IMR-90 (cell line): ENCODE results near the gene SOWAHC. TPM values are rescaled to one million over a fixed set of nuclear protein-coding genes. Genes with fewer than 3 reads are reported as not detected.

ENCODE experiments used
- ATAC-seq: fragments of 200-7000 bp; cut with Tn5 transposase; 2 replicates; pipeline ENCODE4 v1.9.1; 2020; ENCODE audit warnings: low read depth, mild to moderate bottlenecking, moderate library complexity
- BruUV-seq: library from RNA; stranded (reverse); fragments of 400-500 nt; replicated peaks from 2 replicates; lab custom pipeline; 2021; lab: Mats Ljungman, UMichigan
- CTCF ChIA-PET: fragments of 300-600 bp; formaldehyde crosslinking; extraction: SDS; loops from one replicate; lab custom pipeline; 2021; ENCODE audit warnings: antibody characterized with exemption; lab: Yijun Ruan, JAX
- POLR2A ChIA-PET: fragments of 300-600 bp; sonication (Branson Sonifier 250); formaldehyde crosslinking; loops from one replicate; lab custom pipeline; 2022; ENCODE audit warnings: antibody characterized with exemption; ENCODE audit not compliant: unreplicated experiment; lab: Charles Lee
- DNase-seq: peaks from one replicate; pipeline ENCODE4 v3.0.0; 2013
- H2AFZ ChIP-seq: replicated peaks from 2 replicates; pipeline ENCODE3; 2013; ENCODE audit warnings: low read length, mild to moderate bottlenecking; ENCODE audit not compliant: poor library complexity
- H2AK5ac ChIP-seq: 2 replicates; pipeline ENCODE4 v1.6.1; 2013; ENCODE audit warnings: low read depth, low read length, inconsistent platforms
- H2AK9ac ChIP-seq: replicated peaks from 2 replicates; pipeline ENCODE3; 2013; ENCODE audit warnings: mild to moderate bottlenecking, low read depth, low read length, moderate library complexity; ENCODE audit not compliant: poor library complexity
- H2BK120ac ChIP-seq: 2 replicates; pipeline ENCODE4 v1.6.1; 2013; ENCODE audit warnings: low read depth, low read length, inconsistent platforms
- H2BK15ac ChIP-seq: 3 replicates; pipeline ENCODE4 v1.6.1; 2013; ENCODE audit warnings: low read depth, low read length, inconsistent platforms
- H2BK20ac ChIP-seq: 2 replicates; pipeline ENCODE4 v1.6.1; 2013; ENCODE audit warnings: low read depth, mild to moderate bottlenecking, inconsistent platforms, low read length, moderate library complexity
- H2BK5ac ChIP-seq: 2 replicates; pipeline ENCODE4 v1.6.1; 2013; ENCODE audit warnings: mild to moderate bottlenecking, low read depth, low read length, inconsistent platforms; ENCODE audit not compliant: poor library complexity, severe bottlenecking
- H3K14ac ChIP-seq: replicated peaks from 2 replicates; pipeline ENCODE4 v1.6.1; 2013; ENCODE audit warnings: low read depth, low read length, inconsistent platforms
- H3K18ac ChIP-seq: 2 replicates; pipeline ENCODE4 v1.6.1; 2013; ENCODE audit warnings: low read depth, low read length, control low read depth
- H3K23ac ChIP-seq: 2 replicates; pipeline ENCODE4 v1.6.1; 2013; ENCODE audit warnings: low read depth, low read length, inconsistent platforms
- H3K27ac ChIP-seq: 2 replicates; pipeline ENCODE4 v1.5.1; 2013; ENCODE audit warnings: mild to moderate bottlenecking, control low read depth, low read length; ENCODE audit not compliant: insufficient read depth
- H3K27me3 ChIP-seq: 2 replicates; pipeline ENCODE4 v1.6.1; 2013; ENCODE audit warnings: low read length; ENCODE audit not compliant: control insufficient read depth, insufficient read depth
- H3K36me3 ChIP-seq: 2 replicates; pipeline ENCODE4 v1.6.1; 2013; ENCODE audit warnings: low read length, mixed read lengths; ENCODE audit not compliant: control insufficient read depth, insufficient read depth
- H3K4ac ChIP-seq: 2 replicates; pipeline ENCODE4 v1.6.1; 2013; ENCODE audit warnings: low read depth, low read length, inconsistent platforms
- H3K4me1 ChIP-seq: 2 replicates; pipeline ENCODE4 v1.6.1; 2013; ENCODE audit warnings: low read length, mixed read lengths; ENCODE audit not compliant: control insufficient read depth, insufficient read depth
- H3K4me2 ChIP-seq: 2 replicates; pipeline ENCODE4 v1.6.1; 2013; ENCODE audit warnings: low read depth, mild to moderate bottlenecking, control low read depth, low read length, moderate library complexity
- H3K4me3 ChIP-seq: 2 replicates; pipeline ENCODE4 v1.5.1; 2013; ENCODE audit warnings: low read depth, mild to moderate bottlenecking, control low read depth, low read length, moderate library complexity; ENCODE audit not compliant: insufficient read depth
- H3K56ac ChIP-seq: 2 replicates; pipeline ENCODE4 v1.6.1; 2013; ENCODE audit warnings: low read length, inconsistent platforms; ENCODE audit not compliant: insufficient read depth; ENCODE audit errors: extremely low read depth
- H3K79me1 ChIP-seq, 2 experiments: 2 replicates each; pipeline ENCODE4 v1.6.1; 2013; ENCODE audit warnings: low read length in 2 of 2, inconsistent platforms in 1 of 2, low read depth in 1 of 2
- H3K9ac ChIP-seq: 2 replicates; pipeline ENCODE4 v1.6.1; 2013; ENCODE audit warnings: low read depth, low read length, control low read depth
- H3K9me1 ChIP-seq: 2 replicates; pipeline ENCODE4 v1.6.1; 2013; ENCODE audit warnings: low read length, inconsistent platforms; ENCODE audit not compliant: insufficient read depth
- H3K9me3 ChIP-seq: 2 replicates; pipeline ENCODE4 v1.6.1; 2013; ENCODE audit warnings: low read length; ENCODE audit not compliant: control insufficient read depth, insufficient read depth
- H4K20me1 ChIP-seq: 2 replicates; pipeline ENCODE4 v1.6.1; 2013; ENCODE audit warnings: low read length, inconsistent platforms; ENCODE audit not compliant: insufficient read depth
- H4K5ac ChIP-seq: 2 replicates; pipeline ENCODE4 v1.6.1; 2013; ENCODE audit warnings: mild to moderate bottlenecking, low read depth, low read length, control low read depth
- H4K8ac ChIP-seq, 2 experiments: 2 replicates each; pipeline ENCODE4 v1.6.1; 2013; ENCODE audit warnings: low read depth in 2 of 2, low read length in 2 of 2, control low read depth in 1 of 2, inconsistent platforms in 1 of 2
- H4K91ac ChIP-seq: 2 replicates; pipeline ENCODE4 v1.6.1; 2013; ENCODE audit warnings: low read depth, low read length, inconsistent platforms; ENCODE audit not compliant: insufficient read depth
- CHD1 ChIP-seq: IDR thresholded peaks from 2 replicates; pipeline ENCODE4 v1.6.1; 2012; ENCODE audit warnings: low read depth, low read length, improper control_type of control experiment
- ELK1 ChIP-seq: fragments of 150-350 bp; IDR thresholded peaks from 2 replicates; pipeline ENCODE4 v1.6.1; 2016; ENCODE audit warnings: low read depth, mild to moderate bottlenecking, low read length, moderate library complexity, borderline replicate concordance
- NFE2L2 ChIP-seq: fragments of 150-350 bp; IDR thresholded peaks from 2 replicates; pipeline ENCODE4 v1.6.1; 2016; ENCODE audit warnings: low read depth, mild to moderate bottlenecking, low read length
- SMC3 ChIP-seq: fragments of 150-350 bp; IDR thresholded peaks from 2 replicates; pipeline ENCODE4 v1.6.1; 2016; ENCODE audit warnings: low read depth, mild to moderate bottlenecking, antibody characterized with exemption, low read length, moderate library complexity
- USF2 ChIP-seq: fragments of 150-350 bp; IDR thresholded peaks from 2 replicates; pipeline ENCODE4 v1.6.1; 2017; ENCODE audit warnings: mild to moderate bottlenecking, antibody characterized with exemption, low read length, low read depth
- WGBS, 2 experiments: methylation state at CpG; one replicate each; pipeline versions ENCODE4 v1.1.5 to v1.1.7; 2013; ENCODE audit warnings: missing lambda C conversion rate in 2 of 2; ENCODE audit not compliant: insufficient read length in 1 of 2; ENCODE audit errors: extremely low coverage in 2 of 2; 5-methylcytosine and 5-hydroxymethylcytosine counted together
- dilution Hi-C: fragments of 300-500 bp; cut with HindIII; formaldehyde crosslinking; loops from one replicate; pipeline ENCODE4 v1.14.3; 2018; ENCODE audit warnings: low sequenced_read_pairs; ENCODE audit not compliant: unreplicated experiment
- in situ Hi-C: fragments of 300-500 bp; cut with MboI; formaldehyde crosslinking; loops from 3 replicates; pipeline ENCODE4 v1.14.3; 2019; ENCODE audit warnings: low sequenced_read_pairs, inconsistent platforms, mixed read lengths
- intact Hi-C: fragments of 100-400 bp; cut with micrococcal nuclease; formaldehyde crosslinking; loops from 2 replicates; pipeline ENCODE4 v1.10.0; 2022
- polyA plus RNA-seq, 3 experiments: library from polyadenylated mRNA; depleted of rRNA; stranded (reverse); fragments of >200 nt; gene quantifications; 2 replicates each; pipeline ENCODE4 v1.2.3, GENCODE V29; 2012; ENCODE audit warnings: low replicate concordance in 1 of 3
- total RNA-seq: library from RNA; depleted of rRNA; stranded (reverse); fragments of >200 nt; gene quantifications from 2 replicates; pipeline ENCODE4 v1.2.3, GENCODE V29; 2012

SOWAHC gene
- total and polyA plus RNA-seq, 2 of the 4 experiments (the other 2 are of a cell fraction) = 3.2 to 4.8 TPM

GRCh38 chr2:109630441-109631430 is 16.6 kb downstream of the SOWAHC start:
- WGBS, 2 experiments = 74% methylated on average over 6 of the region's 19 CpGs; no CpG with 5 or more reads in 1 of the 2 experiments
- CTCF ChIA-PET = no interaction called here
- no TSS peak for BruUV-seq

More at GRCh38 chr2:109630441-109631430, 16.6 kb downstream of the SOWAHC start:
- Histone ChIP-seq H3K18ac (no peak overlapping the region), H2AK5ac (no peak overlapping the region), H2AK9ac (no peak overlapping the region), H3K9ac (no peak overlapping the region), H2BK5ac (no peak overlapping the region), H3K9me3 (no peaks in the 10 kb centered on the region), H3K27me3 (peaks cover 8% of the 10 kb centered on the region), H3K4ac (no peak overlapping the region), H4K8ac (no peak overlapping the region), H4K20me1 (no peaks in the 10 kb centered on the region), H2BK20ac (no peak overlapping the region), H4K5ac (no peak overlapping the region), H3K23ac (no peak overlapping the region), H3K4me2 (no peak overlapping the region), H3K14ac (no peak overlapping the region), H3K9me1 (no peaks in the 10 kb centered on the region), H2BK15ac (no peak overlapping the region), H4K91ac (no peak overlapping the region), H2AFZ (no peak overlapping the region), H3K4me1 (0 out of 2 replicates have a peak, but pooled peaks cover 2% of the 10 kb centered on the region), H3K79me1 (no peaks in the 10 kb centered on the region), H3K4me3 (no peak overlapping the region), H2BK120ac (no peak overlapping the region), H3K27ac (no peak overlapping the region), H3K36me3 (no peaks in the 10 kb centered on the region), H3K56ac (no peak overlapping the region)
- no peak for ATAC-seq
- in situ Hi-C loops = no loop called here
- DNase-seq = no peak
- POLR2A ChIA-PET = no interaction called here
- intact Hi-C loops = no loop called here
- dilution Hi-C loops = no loop called here
- TF ChIP-seq USF2 = no peak
- TF ChIP-seq CHD1 = no peak
- no peak for TF ChIP-seq SMC3
- TF ChIP-seq NFE2L2 = no peak
- no peak for TF ChIP-seq ELK1
